Lung (tissue), 12 donors: ENCODE data around the gene DNAH9. TPM values are rescaled to one million over a fixed set of nuclear protein-coding genes. Genes with fewer than 3 reads are reported as not detected.

Source experiments
- ATAC-seq: fragments of 200-7000 bp; cut with Tn5 transposase; one replicate; pipeline ENCODE4 v1.9.1; 2020; ENCODE audit warnings: moderate number of reproducible peaks; ENCODE audit not compliant: insufficient read depth, low FRiP score
- DNase-seq, 3 donors: peaks; one replicate each; pipeline ENCODE4 v3.0.0-alpha.2; 2013 to 2017
- H3K27ac ChIP-seq, 2 donors: one replicate each; pipeline ENCODE4 v1.5.1; 2013; ENCODE audit warnings: mild to moderate bottlenecking in 2 of 2, moderate library complexity in 2 of 2, control low read depth in 1 of 2, inconsistent platforms in 1 of 2, low read depth in 1 of 2, low read length in 1 of 2
- H3K27me3 ChIP-seq, 3 donors: one replicate each; pipeline ENCODE4 v1.5.1; 2013; ENCODE audit warnings: low read length in 2 of 3; ENCODE audit not compliant: control insufficient read depth in 3 of 3, insufficient read depth in 3 of 3
- H3K36me3 ChIP-seq, 4 donors: one replicate each; pipeline ENCODE4 v1.5.1; 2013; ENCODE audit warnings: low read length in 4 of 4, mild to moderate bottlenecking in 1 of 4, moderate library complexity in 1 of 4; ENCODE audit not compliant: control insufficient read depth in 4 of 4, insufficient read depth in 4 of 4
- H3K4me1 ChIP-seq, 5 donors: one replicate each; pipeline ENCODE4 v1.5.1; 2013; ENCODE audit warnings: low read length in 5 of 5, mild to moderate bottlenecking in 2 of 5, moderate library complexity in 1 of 5; ENCODE audit not compliant: control insufficient read depth in 5 of 5, insufficient read depth in 5 of 5
- H3K4me3 ChIP-seq: one replicate; pipeline ENCODE4 v1.5.1; 2013; ENCODE audit warnings: mild to moderate bottlenecking, control low read depth, moderate library complexity
- H3K9ac ChIP-seq, 2 donors: one replicate each; pipeline ENCODE4 v1.5.1; 2013; ENCODE audit warnings: low read length in 2 of 2, control low read depth in 1 of 2; ENCODE audit not compliant: insufficient read depth in 1 of 2
- H3K9me3 ChIP-seq, 4 donors: one replicate each; pipeline ENCODE4 v1.5.1; 2013; ENCODE audit warnings: low read length in 3 of 4, mild to moderate bottlenecking in 1 of 4, moderate library complexity in 1 of 4; ENCODE audit not compliant: control insufficient read depth in 4 of 4, insufficient read depth in 3 of 4
- CTCF ChIP-seq: IDR thresholded peaks from 2 replicates; pipeline ENCODE4 v1.5.1; 2012; ENCODE audit warnings: mild to moderate bottlenecking; ENCODE audit errors: control extremely low read depth, extremely low read depth
- WGBS, 2 donors: extraction: QIAGEN DNeasy Blood & Tissue Kit; methylation state at CpG; one replicate each; pipeline ENCODE4 v1.1.7; 2013; 5-methylcytosine and 5-hydroxymethylcytosine counted together
- polyA plus RNA-seq, 2 donors: library from polyadenylated mRNA; stranded (reverse); fragments of 200-250 nt; gene quantifications; one replicate each; pipeline ENCODE4 v1.2.1, GENCODE V29; 2013
- total RNA-seq, 2 donors: library from RNA; depleted of rRNA in 1 of 2; stranded (reverse); fragments of >200 nt in 1 of 2; gene quantifications; one replicate each; pipeline ENCODE4 v1.2.1, GENCODE V29; 2014 to 2021
- donor health status: control.
- donor health status: control.
- donor health status: Bipolar disorder and iron deficiency.
- donor health status: healthy.
- donor health status: DM: yes; HTN: yes; CAD: no.

DNAH9 gene
- total and polyA plus RNA-seq, 4 donors, result 4.0 to 36.1 (median 20.9) TPM

- H3K36me3 ChIP-seq, result no peaks in the 10 kb centered on the region
- peaks cover 0 to 8% (median 0%) of the 10 kb centered on the region in 5 donors for H3K4me1 ChIP-seq
- no peak overlapping the region for H3K9ac ChIP-seq
- TF ChIP-seq CTCF, result no peak
- peaks cover 0 to 2% (median 0%) of the 10 kb centered on the region in 4 donors for H3K9me3 ChIP-seq
- H3K27me3 ChIP-seq, result no peaks in the 10 kb centered on the region
- ATAC-seq, result no peak
- H3K27ac ChIP-seq, result no peak overlapping the region
- no peak overlapping the region for H3K4me3 ChIP-seq
- 89 to 91% methylated on average over 2 of the region's 2 CpGs for WGBS, 2 donors
- DNase-seq, result no peak
These were observed 254.6 kb downstream of the DNAH9 start for GRCh38 chr17:11852912-11853311.

- Histone ChIP-seq H3K9ac (no peak overlapping the region), H3K27ac (peak overlapping the region in 1 of 2 donors; percentile 15), H3K27me3 (no peaks in the 10 kb centered on the region), H3K36me3 (no peaks in the 10 kb centered on the region), H3K4me3 (no peak overlapping the region), H3K4me1 (peaks cover 0 to 8% (median 0%) of the 10 kb centered on the region in 5 donors), H3K9me3 (peaks cover 0 to 2% (median 0%) of the 10 kb centered on the region in 4 donors)
- 78 to 88% methylated on average over 11 of the region's 11 CpGs for WGBS, 2 donors
- peak; percentile 27 for ATAC-seq
- no peak for TF ChIP-seq CTCF
- DNase-seq, result peak in 2 of 3 donors; percentile 21 to 36
These were observed 255.3 kb downstream of the DNAH9 start for GRCh38 chr17:11853321-11854151.

GRCh38 chr17:11855306-11855705 lies 257.0 kb downstream of the DNAH9 start:
- TF ChIP-seq CTCF, result no peak
- no peaks in the 10 kb centered on the region for H3K36me3 ChIP-seq
- ATAC-seq (no peak), DNase-seq (no peak)
- H3K4me1 ChIP-seq, result peaks cover 0 to 8% (median 0%) of the 10 kb centered on the region in 5 donors
- H3K27ac ChIP-seq, result no peak overlapping the region
- no peak overlapping the region for H3K9ac ChIP-seq
- no peaks in the 10 kb centered on the region for H3K27me3 ChIP-seq
- 68 to 80% methylated on average over 1 of the region's 1 CpG for WGBS, 2 donors
- peaks cover 0 to 4% (median 0%) of the 10 kb centered on the region in 4 donors for H3K9me3 ChIP-seq
- H3K4me3 ChIP-seq, result no peak overlapping the region
